ENCODE results near the gene B4GALT6. TPM values are rescaled to one million over a fixed set of nuclear protein-coding genes. Genes with fewer than 3 reads are reported as not detected.

The B4GALT6 gene
- total RNA-seq, 2 experiments from 2014 or later, result 3.1 to 3.2 TPM

DNA sequence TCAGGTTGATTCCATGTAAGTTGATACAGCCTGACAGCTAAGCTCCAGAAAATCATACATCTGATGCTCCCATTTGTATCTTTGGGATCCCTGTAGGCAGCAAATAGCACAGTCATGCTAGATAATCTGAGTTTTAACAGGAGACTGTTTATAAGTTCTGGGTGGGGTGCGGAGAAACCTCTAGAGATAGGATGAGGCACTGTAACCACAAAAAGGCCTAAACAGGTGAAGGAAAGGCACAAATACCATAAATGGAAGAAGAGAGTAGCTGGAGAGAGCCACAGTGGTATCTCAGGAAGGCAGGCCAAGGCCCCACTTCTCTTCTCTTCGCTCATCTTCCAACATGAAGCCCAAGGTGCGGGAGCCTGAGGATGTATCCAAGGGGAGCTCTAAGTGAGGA is 18.1 kb upstream of the B4GALT6 start:
- no peaks in the 10 kb centered on the region for H3K36me3 Mint-ChIP-seq
- DNase-seq, result no peak
- H3K4me3 Mint-ChIP-seq, result no peak overlapping the region
- H3K4me1 Mint-ChIP-seq, result peaks cover 3% of the 10 kb centered on the region
- no peaks in the 10 kb centered on the region for H3K9me3 Mint-ChIP-seq
- H3K27ac Mint-ChIP-seq, result no peak overlapping the region
- H3K27me3 Mint-ChIP-seq, result peaks cover 6% of the 10 kb centered on the region

GRCh38 chr18:31701744-31702143 is 17.4 kb upstream of the B4GALT6 start:
- no peaks in the 10 kb centered on the region for H3K36me3 Mint-ChIP-seq

DNA sequence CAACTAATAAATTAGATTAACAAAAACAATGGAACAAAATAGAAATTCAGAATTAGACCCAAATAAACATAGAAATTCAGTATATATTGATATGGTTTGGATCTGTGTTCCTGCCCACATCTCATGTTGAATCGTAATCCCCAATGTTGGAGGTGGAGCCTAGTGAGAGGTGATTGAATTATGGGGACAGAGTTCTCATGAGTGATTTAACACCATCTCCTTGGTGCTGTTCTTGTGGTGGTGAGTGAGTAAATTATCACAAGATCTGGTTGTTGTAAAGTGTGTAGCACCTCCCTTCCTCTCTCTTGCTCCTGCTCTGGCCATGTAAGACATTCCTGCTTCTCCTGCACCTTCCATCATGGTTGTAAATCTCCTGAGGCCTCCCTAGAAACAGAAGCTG is 16.6 kb upstream of the B4GALT6 start:
- Mint-ChIP-seq H3K4me3 (no peak overlapping the region), H3K9me3 (no peaks in the 10 kb centered on the region), H3K27ac (no peak overlapping the region), H3K4me1 (peaks cover 3% of the 10 kb centered on the region), H3K36me3 (no peaks in the 10 kb centered on the region), H3K27me3 (peaks cover 6% of the 10 kb centered on the region)
- DNase-seq, result no peak

More at GRCh38 chr18:31701744-31702143, 17.4 kb upstream of the B4GALT6 start:
- peaks cover 3% of the 10 kb centered on the region for H3K4me1 Mint-ChIP-seq
- no peak overlapping the region for H3K4me3 Mint-ChIP-seq
- no peaks in the 10 kb centered on the region for H3K9me3 Mint-ChIP-seq
- H3K27ac Mint-ChIP-seq, result no peak overlapping the region
- H3K27me3 Mint-ChIP-seq, result peaks cover 6% of the 10 kb centered on the region
- no peak for DNase-seq

DNA sequence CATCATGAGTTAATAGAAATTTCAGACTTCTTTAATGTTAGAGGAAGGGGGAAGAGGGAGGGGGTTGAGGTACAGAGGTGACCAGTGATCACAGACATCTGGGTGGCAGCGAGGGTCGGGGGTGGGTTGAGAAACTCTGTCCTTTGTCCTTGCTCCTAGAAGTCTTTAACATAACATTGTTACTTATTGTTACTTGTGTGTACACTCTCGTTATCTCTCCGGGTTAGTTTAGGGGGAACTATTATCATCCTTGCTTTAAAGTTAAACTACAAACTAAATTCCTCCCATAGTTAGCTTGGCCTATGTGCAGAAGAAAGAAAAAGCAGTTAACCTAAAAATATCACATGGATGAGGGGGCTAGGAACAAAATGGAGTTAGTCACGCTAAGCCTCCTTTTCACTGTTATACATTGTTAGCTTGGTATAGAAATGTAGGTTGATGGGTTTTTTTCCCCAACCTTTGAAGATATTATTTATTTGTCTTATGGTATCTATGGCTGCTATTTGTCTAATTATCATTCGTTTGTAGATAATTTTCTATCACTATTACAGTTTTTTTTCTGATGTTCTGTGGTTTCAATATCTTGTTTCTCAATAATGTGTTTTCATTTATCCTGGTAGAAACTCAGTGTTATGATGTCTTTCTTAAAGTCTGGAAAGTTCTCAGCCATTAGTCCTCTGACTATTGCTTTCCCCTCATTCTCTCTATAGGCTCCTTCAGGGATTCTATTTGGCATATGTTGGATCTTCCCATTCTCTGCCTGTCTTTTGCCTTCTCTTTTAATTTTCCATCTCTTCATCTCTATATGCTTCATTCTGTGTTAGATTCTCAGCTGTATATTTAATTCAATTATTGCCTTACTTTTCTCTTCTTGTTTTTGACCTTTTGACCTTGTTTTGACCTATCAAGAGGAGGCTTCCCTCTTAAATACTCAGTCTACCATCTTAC is 13.2 kb upstream of the B4GALT6 start:
- Mint-ChIP-seq H3K9me3 (no peaks in the 10 kb centered on the region), H3K36me3 (no peaks in the 10 kb centered on the region), H3K4me1 (peaks cover 2% of the 10 kb centered on the region), H3K27me3 (no peaks in the 10 kb centered on the region), H3K4me3 (no peak overlapping the region), H3K27ac (no peak overlapping the region)
- no peak for DNase-seq

DNA sequence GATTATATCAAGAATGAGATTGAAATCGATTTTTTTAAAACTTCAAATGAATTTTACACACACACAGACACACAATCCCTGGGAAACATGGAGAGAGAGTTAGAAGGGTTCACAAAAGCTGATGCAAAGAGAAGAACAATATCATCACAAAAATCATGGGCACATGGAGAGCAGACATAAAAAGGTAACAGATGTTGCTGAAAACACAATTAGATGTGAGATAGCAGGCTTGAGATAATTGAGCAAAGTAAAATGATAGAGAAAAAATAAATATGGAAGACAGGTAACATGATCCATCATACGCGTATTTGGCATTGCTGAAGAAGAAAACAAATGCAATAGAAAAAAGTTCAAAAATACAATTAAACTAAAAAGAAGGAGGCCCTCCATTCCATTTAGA is 11.6 kb upstream of the B4GALT6 start:
- no peak overlapping the region for H3K4me3 Mint-ChIP-seq
- no peak for DNase-seq
- no peak overlapping the region for H3K27ac Mint-ChIP-seq
- no peaks in the 10 kb centered on the region for H3K9me3 Mint-ChIP-seq
- no peaks in the 10 kb centered on the region for H3K4me1 Mint-ChIP-seq
- no peaks in the 10 kb centered on the region for H3K36me3 Mint-ChIP-seq
- H3K27me3 Mint-ChIP-seq, result peaks cover 3% of the 10 kb centered on the region

DNA sequence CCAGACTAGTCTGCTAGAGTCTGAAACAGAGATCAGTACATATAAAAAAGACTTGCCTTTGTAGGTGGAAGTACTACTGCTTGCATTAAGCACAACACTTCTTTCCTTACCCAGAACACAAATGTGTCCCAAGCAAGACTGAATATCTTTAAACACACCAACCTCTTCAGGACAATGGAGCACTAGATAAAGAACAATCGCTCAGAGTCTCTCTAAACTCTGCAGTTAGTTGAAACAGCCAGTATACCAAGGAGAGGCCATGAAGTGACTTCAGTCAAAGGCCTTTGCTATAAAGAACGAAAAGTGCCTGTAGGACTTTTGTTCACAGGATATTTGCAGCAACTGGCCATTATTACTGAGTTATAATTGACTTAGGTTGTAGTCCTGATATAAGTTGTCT is 9.9 kb upstream of the B4GALT6 start:
- Mint-ChIP-seq H3K4me1 (no peaks in the 10 kb centered on the region), H3K9me3 (no peaks in the 10 kb centered on the region), H3K27me3 (peaks cover 14% of the 10 kb centered on the region), H3K27ac (no peak overlapping the region), H3K36me3 (no peaks in the 10 kb centered on the region), H3K4me3 (no peak overlapping the region)
- DNase-seq, result no peak

DNA sequence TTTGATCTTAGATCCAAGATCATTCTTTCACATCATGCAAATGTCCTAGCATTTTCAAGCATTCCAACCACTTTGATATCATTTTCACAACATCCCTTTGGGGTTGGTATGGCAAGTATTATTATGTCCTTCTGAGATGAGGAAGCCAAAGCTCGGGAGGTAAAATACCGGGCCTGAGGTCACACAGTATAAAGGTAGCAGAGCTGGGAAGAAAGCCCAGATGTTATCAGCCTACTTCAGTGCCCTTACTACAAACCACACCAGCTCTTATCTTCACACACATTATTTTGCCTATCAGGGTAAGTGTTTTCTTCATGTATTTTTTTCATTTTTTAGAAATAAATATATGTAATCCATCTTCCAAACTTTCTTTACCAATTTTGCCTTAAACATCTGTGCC is 4.2 kb upstream of the B4GALT6 start:
- H3K4me3 Mint-ChIP-seq, result no peak overlapping the region
- H3K27ac Mint-ChIP-seq, result no peak overlapping the region
- H3K4me1 Mint-ChIP-seq, result peaks cover 13% of the 10 kb centered on the region
- H3K27me3 Mint-ChIP-seq, result peaks cover 46% of the 10 kb centered on the region
- H3K36me3 Mint-ChIP-seq, result no peaks in the 10 kb centered on the region
- no peak for DNase-seq
- H3K9me3 Mint-ChIP-seq, result no peaks in the 10 kb centered on the region

DNA sequence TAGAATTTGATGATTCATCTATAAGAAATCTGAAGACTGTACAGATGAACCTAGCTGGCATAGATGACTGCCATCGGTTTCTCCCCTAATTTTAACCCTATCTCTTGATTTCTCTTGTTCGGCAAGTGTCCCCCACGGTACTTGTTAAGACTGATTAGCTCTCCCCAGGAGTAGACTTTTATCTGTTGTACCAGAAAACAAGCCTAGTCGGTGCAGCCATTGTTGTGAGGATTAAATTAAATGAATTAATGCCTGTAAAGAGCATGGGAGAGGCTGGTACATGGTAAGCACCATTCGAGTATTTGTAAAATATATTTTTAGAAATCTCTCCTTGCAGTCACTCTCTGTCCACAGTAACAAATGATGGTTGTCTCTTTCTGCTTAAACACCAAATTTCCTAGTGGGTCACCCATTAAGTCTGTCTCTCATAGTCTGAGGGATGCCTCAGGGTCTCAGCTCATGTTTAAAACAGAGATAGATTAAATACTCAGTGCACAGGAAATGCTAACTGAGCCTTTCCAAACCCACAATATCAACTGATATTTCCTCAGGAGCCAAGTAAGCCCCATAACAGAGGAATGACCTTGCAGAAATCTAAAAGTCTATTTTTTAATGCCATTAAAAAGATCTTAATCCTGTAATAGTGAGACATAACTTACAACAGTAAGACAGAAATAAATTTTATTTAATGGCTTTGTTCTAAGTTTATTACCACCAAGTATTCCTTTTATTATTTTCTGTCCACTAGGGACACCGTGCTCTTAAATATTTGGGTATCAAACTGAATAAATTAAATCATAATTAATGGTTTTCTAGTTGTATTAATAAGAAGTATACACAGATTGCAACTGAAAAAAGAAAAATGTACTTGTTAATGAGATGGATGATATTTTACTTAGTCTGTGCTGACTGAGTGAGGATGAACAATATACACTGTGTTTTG is 2.9 kb upstream of the B4GALT6 start:
- Mint-ChIP-seq H3K4me3 (no peak overlapping the region), H3K9me3 (no peaks in the 10 kb centered on the region)

GRCh38 chr18:31686572-31686971 is 2.2 kb upstream of the B4GALT6 start:
- Mint-ChIP-seq H3K36me3 (no peaks in the 10 kb centered on the region), H3K27me3 (peaks cover 61% of the 10 kb centered on the region), H3K9me3 (no peaks in the 10 kb centered on the region), H3K27ac (no peak overlapping the region), H3K4me3 (no peak overlapping the region), H3K4me1 (peaks cover 20% of the 10 kb centered on the region)
- DNase-seq, result no peak

More for the DNA sequence above, 2.9 kb upstream of the B4GALT6 start:
- peaks cover 20% of the 10 kb centered on the region for H3K4me1 Mint-ChIP-seq
- no peak overlapping the region for H3K27ac Mint-ChIP-seq
- no peak for DNase-seq
- peaks cover 58% of the 10 kb centered on the region for H3K27me3 Mint-ChIP-seq
- no peaks in the 10 kb centered on the region for H3K36me3 Mint-ChIP-seq

DNA sequence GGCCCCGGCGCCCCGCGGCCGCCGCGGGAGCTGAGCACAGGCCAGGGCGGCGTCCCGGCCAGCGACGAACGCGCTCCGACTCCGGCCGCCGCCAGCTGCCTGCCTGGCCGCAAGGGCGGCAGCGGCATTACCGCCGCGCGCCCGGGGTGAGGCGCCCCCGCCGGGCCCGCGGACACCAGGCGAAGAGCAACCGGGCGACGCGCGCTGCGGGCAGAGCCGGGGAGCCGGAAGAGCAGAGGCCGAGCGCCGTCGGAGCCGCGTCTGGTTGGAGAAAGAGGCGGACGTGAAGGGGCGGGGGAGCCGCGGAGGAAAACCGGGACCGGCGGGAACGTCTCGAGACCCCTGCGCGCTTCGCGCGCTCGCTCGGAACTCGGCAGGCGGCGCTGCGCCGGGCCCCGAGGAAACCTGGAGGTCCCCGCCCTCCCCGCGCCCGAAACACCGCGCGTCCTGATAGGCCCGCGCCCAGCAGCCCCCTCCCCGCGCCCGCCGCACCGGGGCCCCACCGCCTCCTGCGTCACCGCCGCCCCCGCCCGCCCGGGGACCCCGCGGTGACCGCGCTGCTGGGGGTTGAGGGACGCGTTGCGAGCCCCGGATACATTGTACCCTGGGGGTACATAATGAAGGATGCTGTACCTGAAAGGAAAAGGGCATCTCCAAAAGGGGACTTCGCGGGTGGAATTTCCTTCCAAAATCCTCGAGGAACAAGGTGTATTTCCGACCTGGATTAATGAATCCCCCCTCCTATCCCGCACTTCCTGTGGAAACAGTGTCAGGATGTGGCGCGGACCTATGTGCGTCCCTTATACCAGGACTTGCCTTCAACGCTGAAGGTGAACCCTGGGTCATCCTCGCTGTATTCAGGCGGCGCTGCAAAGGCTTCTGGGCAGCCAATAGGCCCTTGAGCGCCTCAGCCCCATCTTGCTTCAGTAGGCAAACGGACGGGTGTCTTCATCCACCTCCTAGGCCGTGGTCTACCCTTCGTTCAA is 1.0 kb upstream of the B4GALT6 start:
- H3K4me3 Mint-ChIP-seq, result peak overlapping the region; percentile 75
- no peaks in the 10 kb centered on the region for H3K36me3 Mint-ChIP-seq
- peaks cover 2% of the 10 kb centered on the region for H3K9me3 Mint-ChIP-seq
- peaks cover 67% of the 10 kb centered on the region for H3K27me3 Mint-ChIP-seq
- H3K27ac Mint-ChIP-seq, result no peak overlapping the region
- DNase-seq, result peak; percentile 67
- H3K4me1 Mint-ChIP-seq, result peaks cover 20% of the 10 kb centered on the region

DNA sequence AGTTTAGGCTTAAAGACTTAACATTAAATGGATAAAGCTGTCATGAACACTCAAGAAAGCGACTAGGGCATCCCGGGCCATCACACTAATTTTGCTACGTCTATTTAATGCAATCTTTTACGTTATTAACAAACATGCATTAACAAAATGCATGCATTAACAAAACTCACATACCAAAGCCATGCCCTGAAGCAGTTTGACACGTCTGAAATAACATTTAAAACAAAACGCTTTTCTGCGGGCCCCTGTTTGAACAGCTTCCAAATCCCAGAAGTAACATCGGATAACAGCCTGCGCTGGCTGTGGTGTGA is 458 bp downstream of the B4GALT6 start:
- no peak for DNase-seq
- peaks cover 60% of the 10 kb centered on the region for H3K27me3 Mint-ChIP-seq
- no peaks in the 10 kb centered on the region for H3K36me3 Mint-ChIP-seq
- H3K9me3 Mint-ChIP-seq, result peaks cover 2% of the 10 kb centered on the region
- peak overlapping the region; percentile 76 for H3K4me3 Mint-ChIP-seq
- H3K27ac Mint-ChIP-seq, result peak overlapping the region; percentile 64
- peaks cover 20% of the 10 kb centered on the region for H3K4me1 Mint-ChIP-seq

DNA sequence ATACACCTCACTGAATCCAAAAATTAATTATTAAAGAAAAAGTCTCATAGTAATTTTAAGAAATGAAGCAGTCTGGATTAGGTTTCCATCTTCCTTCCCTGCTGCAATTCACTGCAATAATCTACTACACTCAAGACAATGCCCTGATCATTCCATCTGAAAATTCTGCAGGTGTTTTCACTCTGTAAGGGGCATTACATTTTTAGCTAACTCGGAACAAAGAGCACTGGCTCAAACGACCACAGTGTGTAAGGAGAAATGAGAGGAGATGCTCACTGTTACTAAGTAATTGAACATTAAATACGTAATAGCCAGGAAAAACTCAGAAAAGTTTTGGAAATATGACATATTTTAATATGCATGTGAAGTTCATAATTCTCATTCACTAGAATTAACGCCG is 1.3 kb downstream of the B4GALT6 start:
- H3K36me3 Mint-ChIP-seq, result no peaks in the 10 kb centered on the region
- no peak overlapping the region for H3K4me3 Mint-ChIP-seq
- peaks cover 63% of the 10 kb centered on the region for H3K27me3 Mint-ChIP-seq
- peaks cover 20% of the 10 kb centered on the region for H3K4me1 Mint-ChIP-seq
- H3K9me3 Mint-ChIP-seq, result peaks cover 2% of the 10 kb centered on the region
- no peak for DNase-seq
- H3K27ac Mint-ChIP-seq, result no peak overlapping the region

DNA sequence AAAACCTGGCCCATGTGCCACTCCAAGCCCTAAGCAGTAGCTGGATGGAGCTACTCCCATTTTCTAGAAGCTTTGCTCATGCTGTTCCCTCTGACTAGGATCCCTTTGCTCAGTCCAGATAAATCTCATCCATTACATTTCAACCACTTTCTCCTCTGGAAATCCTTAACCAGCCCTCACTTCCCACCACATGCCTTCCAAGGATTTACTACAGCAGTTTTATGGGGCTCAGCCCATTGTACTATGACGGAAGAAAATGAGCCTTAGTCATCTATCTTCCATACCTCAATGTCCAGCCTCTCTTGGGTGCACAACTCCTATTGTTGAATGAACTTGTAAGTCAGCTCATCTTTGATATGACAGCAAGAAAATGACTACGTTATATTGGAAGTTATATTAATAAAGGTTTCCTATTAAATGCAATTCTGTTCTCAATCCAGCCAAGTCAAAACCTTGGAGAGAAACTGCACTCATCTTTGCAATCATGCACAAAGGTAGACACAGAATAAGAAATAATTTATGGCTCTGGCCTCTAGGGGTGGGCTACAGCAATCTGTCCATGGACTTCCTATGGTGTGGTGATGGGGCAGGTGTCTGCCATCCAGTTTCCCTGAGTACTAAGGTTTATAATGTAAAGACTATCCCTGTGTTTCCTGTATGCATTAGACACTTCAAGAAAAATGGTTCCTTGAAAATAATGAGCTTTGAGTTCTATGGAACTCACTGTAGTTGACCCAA is 3.4 kb downstream of the B4GALT6 start:
- H3K27ac Mint-ChIP-seq, result no peak overlapping the region
- peaks cover 56% of the 10 kb centered on the region for H3K27me3 Mint-ChIP-seq
- H3K4me1 Mint-ChIP-seq, result peaks cover 19% of the 10 kb centered on the region
- no peak overlapping the region for H3K4me3 Mint-ChIP-seq
- no peak for DNase-seq
- peaks cover 2% of the 10 kb centered on the region for H3K9me3 Mint-ChIP-seq
- no peaks in the 10 kb centered on the region for H3K36me3 Mint-ChIP-seq

DNA sequence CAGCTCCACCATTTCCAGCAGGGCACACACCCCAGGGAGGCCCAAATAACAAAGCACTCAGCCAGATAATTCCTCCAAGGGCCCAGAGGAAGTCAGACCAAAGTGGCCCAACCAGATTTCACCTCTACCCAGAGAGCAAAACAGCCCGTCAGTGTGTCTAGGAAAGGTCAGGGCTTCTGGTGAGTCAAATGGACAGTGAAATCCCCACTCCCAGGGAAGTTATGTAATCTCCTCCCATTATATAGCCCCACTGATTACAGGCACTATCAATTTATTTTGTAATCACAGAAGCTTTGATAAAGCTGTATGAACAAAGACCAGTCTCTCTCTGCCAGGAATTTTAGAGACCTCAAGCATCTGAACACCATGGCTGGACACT is 4.0 kb downstream of the B4GALT6 start:
- Mint-ChIP-seq H3K36me3 (no peaks in the 10 kb centered on the region), H3K4me1 (peaks cover 16% of the 10 kb centered on the region), H3K27ac (no peak overlapping the region), H3K9me3 (peaks cover 2% of the 10 kb centered on the region), H3K4me3 (no peak overlapping the region), H3K27me3 (peaks cover 55% of the 10 kb centered on the region)
- DNase-seq, result no peak

Data from activated naive CD8-positive, alpha-beta T cell treated with anti-CD3 and anti-CD28 coated beads for 36 hours (primary cell).